ENCODE data around the gene HCN3. TPM values are rescaled to one million over a fixed set of nuclear protein-coding genes. Genes with fewer than 3 reads are reported as not detected.

The HCN3 gene
- polyA plus RNA-seq, 1 of the 3 experiments (the other 2 are of a cell fraction), result 9.7 TPM

DNA sequence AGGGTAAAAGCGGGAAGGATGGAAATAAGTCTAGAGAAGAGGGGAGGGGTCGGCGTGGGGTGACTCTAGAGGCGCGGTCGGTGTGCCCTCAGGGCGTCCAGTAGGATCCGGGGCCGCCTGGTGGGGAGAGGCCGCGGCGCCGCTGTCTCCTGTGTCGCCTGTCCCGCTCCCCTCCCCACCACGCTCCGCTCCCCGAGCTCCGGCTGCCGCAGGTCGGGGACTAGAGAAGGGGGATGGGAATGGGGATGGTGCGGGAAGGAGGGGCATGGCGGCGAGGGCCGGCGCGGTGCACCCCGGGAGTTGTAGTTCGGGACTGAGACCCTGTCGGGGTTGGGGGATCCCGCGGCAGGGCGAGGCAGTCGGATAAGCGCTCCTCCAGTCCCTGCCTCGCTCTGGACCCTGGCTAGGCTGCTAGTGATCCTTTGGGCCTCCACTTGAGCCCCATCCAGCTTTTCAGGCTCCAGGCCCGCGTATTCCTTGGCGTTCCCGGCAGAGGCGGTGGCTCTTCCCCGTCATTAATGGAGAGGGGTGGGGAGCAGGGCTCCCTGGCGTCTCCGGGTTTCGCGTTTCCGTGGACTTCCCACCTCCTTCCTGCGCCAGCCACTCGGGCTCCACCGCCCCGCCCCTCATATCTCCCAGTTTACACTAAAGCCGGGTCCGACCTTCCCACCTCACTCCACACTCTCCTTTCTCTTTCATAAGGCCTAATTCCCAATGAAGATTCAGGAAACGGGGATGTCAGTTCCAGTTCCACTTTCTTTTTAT lies 21.8 kb upstream of the HCN3 start, which contains the start of gene ENTREP3 (continued):
- TF ChIP-seq, protein P1, sequence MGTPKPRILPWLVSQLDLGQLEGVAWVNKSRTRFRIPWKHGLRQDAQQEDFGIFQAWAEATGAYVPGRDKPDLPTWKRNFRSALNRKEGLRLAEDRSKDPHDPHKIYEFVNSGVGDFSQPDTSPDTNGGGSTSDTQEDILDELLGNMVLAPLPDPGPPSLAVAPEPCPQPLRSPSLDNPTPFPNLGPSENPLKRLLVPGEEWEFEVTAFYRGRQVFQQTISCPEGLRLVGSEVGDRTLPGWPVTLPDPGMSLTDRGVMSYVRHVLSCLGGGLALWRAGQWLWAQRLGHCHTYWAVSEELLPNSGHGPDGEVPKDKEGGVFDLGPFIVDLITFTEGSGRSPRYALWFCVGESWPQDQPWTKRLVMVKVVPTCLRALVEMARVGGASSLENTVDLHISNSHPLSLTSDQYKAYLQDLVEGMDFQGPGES (IDR thresholded peaks at IDR 0.05; ENCODE audit: low read depth, low read length), result no peak
- TF ChIP-seq, protein P2, sequence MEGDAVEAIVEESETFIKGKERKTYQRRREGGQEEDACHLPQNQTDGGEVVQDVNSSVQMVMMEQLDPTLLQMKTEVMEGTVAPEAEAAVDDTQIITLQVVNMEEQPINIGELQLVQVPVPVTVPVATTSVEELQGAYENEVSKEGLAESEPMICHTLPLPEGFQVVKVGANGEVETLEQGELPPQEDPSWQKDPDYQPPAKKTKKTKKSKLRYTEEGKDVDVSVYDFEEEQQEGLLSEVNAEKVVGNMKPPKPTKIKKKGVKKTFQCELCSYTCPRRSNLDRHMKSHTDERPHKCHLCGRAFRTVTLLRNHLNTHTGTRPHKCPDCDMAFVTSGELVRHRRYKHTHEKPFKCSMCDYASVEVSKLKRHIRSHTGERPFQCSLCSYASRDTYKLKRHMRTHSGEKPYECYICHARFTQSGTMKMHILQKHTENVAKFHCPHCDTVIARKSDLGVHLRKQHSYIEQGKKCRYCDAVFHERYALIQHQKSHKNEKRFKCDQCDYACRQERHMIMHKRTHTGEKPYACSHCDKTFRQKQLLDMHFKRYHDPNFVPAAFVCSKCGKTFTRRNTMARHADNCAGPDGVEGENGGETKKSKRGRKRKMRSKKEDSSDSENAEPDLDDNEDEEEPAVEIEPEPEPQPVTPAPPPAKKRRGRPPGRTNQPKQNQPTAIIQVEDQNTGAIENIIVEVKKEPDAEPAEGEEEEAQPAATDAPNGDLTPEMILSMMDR (IDR thresholded peaks at IDR 0.05), result no peak
- TF ChIP-seq, protein P3, sequence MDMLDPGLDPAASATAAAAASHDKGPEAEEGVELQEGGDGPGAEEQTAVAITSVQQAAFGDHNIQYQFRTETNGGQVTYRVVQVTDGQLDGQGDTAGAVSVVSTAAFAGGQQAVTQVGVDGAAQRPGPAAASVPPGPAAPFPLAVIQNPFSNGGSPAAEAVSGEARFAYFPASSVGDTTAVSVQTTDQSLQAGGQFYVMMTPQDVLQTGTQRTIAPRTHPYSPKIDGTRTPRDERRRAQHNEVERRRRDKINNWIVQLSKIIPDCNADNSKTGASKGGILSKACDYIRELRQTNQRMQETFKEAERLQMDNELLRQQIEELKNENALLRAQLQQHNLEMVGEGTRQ (IDR thresholded peaks at IDR 0.05; ENCODE audit: borderline replicate concordance, low read depth, low read length), result no peak
- TF ChIP-seq, protein P4, sequence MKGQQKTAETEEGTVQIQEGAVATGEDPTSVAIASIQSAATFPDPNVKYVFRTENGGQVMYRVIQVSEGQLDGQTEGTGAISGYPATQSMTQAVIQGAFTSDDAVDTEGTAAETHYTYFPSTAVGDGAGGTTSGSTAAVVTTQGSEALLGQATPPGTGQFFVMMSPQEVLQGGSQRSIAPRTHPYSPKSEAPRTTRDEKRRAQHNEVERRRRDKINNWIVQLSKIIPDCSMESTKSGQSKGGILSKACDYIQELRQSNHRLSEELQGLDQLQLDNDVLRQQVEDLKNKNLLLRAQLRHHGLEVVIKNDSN (IDR thresholded peaks at IDR 0.05; ENCODE audit: borderline replicate concordance, low read depth), result no peak
- no peak; the same call in 1 of the 2 replicates for TF ChIP-seq MXI1 (IDR thresholded peaks at IDR 0.05; ENCODE audit: low read depth, low read length)
- TF ChIP-seq GABPA (IDR thresholded peaks at IDR 0.05; ENCODE audit: low read depth), result peak; percentile 30

DNA sequence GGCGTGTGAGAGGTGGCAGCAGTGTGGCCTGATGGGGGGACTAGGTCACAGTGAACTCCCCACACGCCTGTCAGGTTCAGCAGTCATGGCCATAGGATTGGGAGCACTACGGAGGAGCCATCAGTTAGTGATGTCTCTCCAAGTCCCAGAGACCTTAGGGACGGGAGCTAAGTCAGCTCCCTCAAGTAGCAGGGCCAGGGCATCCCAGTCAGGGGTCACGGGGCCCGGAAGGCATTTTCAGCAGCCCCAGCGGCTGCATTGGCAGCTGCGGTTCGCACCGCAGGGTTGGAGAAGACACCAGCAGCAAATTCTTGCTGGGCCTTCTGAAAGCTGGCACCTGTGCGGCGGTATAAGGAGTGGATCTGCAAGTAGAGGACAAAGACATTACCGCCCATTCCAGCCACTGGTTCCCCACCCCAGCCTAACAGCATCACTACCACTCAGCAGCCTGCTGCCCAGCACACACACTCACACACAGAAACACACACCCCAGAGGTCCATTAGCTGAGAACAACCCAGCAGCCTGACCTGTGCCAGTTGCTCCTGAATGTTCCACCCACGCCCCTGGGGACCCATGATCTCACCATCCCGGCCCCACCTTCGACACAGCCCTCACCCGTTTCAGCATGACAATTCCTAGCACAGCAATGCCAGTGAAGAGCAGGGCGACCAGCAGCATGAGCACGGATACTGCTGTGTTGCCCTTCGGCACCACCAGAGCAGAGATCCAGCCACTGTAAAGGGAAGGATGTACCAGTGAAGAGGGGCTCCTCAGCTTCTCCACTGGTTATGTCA lies 21.0 kb upstream of the HCN3 start:
- Histone ChIP-seq H3K4me1 (ENCODE audit: control insufficient read depth in 1 of 2, insufficient read depth in 2 of 2, low read depth in 1 of 2, low read length in 1 of 2) (peaks cover 0 to 26% of the 10 kb centered on the region in 2 experiments; a peak in 2 of 4 replicates), H3F3A (replicated peaks; ENCODE audit: insufficient read depth) (peaks cover 35% of the 10 kb centered on the region), H3K9me2 (no peaks in the 10 kb centered on the region), H3K27me3 (ENCODE audit: insufficient read depth) (no peaks in the 10 kb centered on the region), H3K27ac (ENCODE audit: low read depth in 2 of 2, low read length in 1 of 2) (peak overlapping the region; percentile 76 to 93), H3K36me3 (replicated peaks in 1 of 2; ENCODE audit: control insufficient read depth in 1 of 2, insufficient read depth in 2 of 2, low read length in 1 of 2) (peaks cover 15 to 25% of the 10 kb centered on the region in 2 experiments), H2AFZ (ENCODE audit: low read depth) (peak overlapping the region; percentile 77; the same call in 1 of the 2 replicates), H3K4me3 (ENCODE audit: low read depth in 2 of 2, low read length in 1 of 2) (peak overlapping the region; percentile 79 to 82; a peak in 3 of 4 replicates), H4K20me1 (ENCODE audit: insufficient read depth) (no peaks in the 10 kb centered on the region), H3K79me2 (ENCODE audit: insufficient read depth) (peaks cover 37% of the 10 kb centered on the region), H3K9ac (peak overlapping the region; percentile 77), H3K9me3 (no peaks in the 10 kb centered on the region), H3K4me2 (peak overlapping the region; percentile 100)
- CTCF ChIA-PET, result interaction anchor here (1.1 to 13.3 kb wide), 6 partner anchors 11 to 69 kb away, joined by 3 to 184 read pairs (median 10); partner anchors contain the start of genes CLK2 and RUSC1
- 88% methylated on average over 11 of the region's 20 CpGs for WGBS (ENCODE audit: low lambda C conversion rate)
- no peak for DNase-seq
- POLR2A ChIA-PET, result interaction anchor here (2.4 kb wide), 1 partner anchor 17 kb away, joined by 7 read pairs; the partner anchor contains the start of gene CLK2
- TF ChIP-seq RXRA (IDR thresholded peaks at IDR 0.05; ENCODE audit: borderline replicate concordance, low read depth), result no peak
- no peak for TF ChIP-seq JUND (IDR thresholded peaks at IDR 0.05)
- no peak for TF ChIP-seq ELF1 (IDR thresholded peaks at IDR 0.05)
- no peak for TF ChIP-seq FOXM1 (IDR thresholded peaks at IDR 0.05; ENCODE audit: low read depth)
- TF ChIP-seq RFX5 (IDR thresholded peaks at IDR 0.05; ENCODE audit: low read length), result no peak
- TF ChIP-seq TAF1 (IDR thresholded peaks at IDR 0.05; ENCODE audit: borderline replicate concordance, low read depth, low read length), result no peak
- no peak for TF ChIP-seq SIN3A (IDR thresholded peaks at IDR 0.05; ENCODE audit: borderline replicate concordance, low read depth, low read length)
- no peak for TF ChIP-seq YY1 (IDR thresholded peaks at IDR 0.05; ENCODE audit: low read depth)
- no peak for TF ChIP-seq TEAD4 (IDR thresholded peaks at IDR 0.05; ENCODE audit: borderline replicate concordance, insufficient read depth)
- no peak for TF ChIP-seq GABPA (IDR thresholded peaks at IDR 0.05; ENCODE audit: low read depth)
- no peak for TF ChIP-seq EZH2phosphoT487 (IDR thresholded peaks at IDR 0.05; ENCODE audit: borderline replicate concordance, low read depth)
- no peak for TF ChIP-seq FOSL2 (IDR thresholded peaks at IDR 0.05; ENCODE audit: borderline replicate concordance, low read depth)
- TF ChIP-seq GATA2 (CRISPR knock-in tag; IDR thresholded peaks at IDR 0.05), result no peak
- TF ChIP-seq, protein P5, sequence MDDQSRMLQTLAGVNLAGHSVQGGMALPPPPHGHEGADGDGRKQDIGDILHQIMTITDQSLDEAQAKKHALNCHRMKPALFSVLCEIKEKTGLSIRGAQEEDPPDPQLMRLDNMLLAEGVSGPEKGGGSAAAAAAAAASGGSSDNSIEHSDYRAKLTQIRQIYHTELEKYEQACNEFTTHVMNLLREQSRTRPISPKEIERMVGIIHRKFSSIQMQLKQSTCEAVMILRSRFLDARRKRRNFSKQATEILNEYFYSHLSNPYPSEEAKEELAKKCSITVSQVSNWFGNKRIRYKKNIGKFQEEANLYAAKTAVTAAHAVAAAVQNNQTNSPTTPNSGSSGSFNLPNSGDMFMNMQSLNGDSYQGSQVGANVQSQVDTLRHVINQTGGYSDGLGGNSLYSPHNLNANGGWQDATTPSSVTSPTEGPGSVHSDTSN (IDR thresholded peaks at IDR 0.05), result no peak
- TF ChIP-seq, protein P3 (IDR thresholded peaks at IDR 0.05; ENCODE audit: borderline replicate concordance, low read depth, low read length), result no peak
